Keratinocyte (primary cell): ENCODE measurements around the gene CSK. TPM values are rescaled to one million over a fixed set of nuclear protein-coding genes. Genes with fewer than 3 reads are reported as not detected.

ENCODE experiments used
- DNase-seq: peaks from one replicate; pipeline ENCODE4 v3.0.0-alpha.2; 2011; ENCODE audit warnings: low read depth, missing footprints, low spot score
- FAIRE-seq: peaks from 2 replicates; lab custom pipeline; 2011; peaks lifted over from hg19 to GRCh38; lab: Jason Lieb, UNC
- H2AFZ ChIP-seq: 2 replicates; pipeline ENCODE4 v1.6.0; 2012; ENCODE audit warnings: low read length, control low read depth, inconsistent platforms; ENCODE audit not compliant: control insufficient read depth
- H3K27ac ChIP-seq: 2 replicates; pipeline ENCODE4 v1.5.1; 2011; ENCODE audit warnings: low read length; ENCODE audit not compliant: control insufficient read depth, insufficient read depth
- H3K27me3 ChIP-seq: 3 replicates; pipeline ENCODE4 v1.6.0; 2011; ENCODE audit warnings: low read length; ENCODE audit not compliant: control insufficient read depth, insufficient read depth; ENCODE audit errors: extremely low read depth
- H3K36me3 ChIP-seq, 2 experiments: 2 replicates in 1 of 2; 3 replicates in 1 of 2; pipeline ENCODE4 v1.5.1; 2011; ENCODE audit warnings: low read length in 2 of 2, mild to moderate bottlenecking in 1 of 2; ENCODE audit not compliant: control insufficient read depth in 2 of 2, insufficient read depth in 2 of 2; ENCODE audit errors: extremely low read depth in 1 of 2
- H3K4me1 ChIP-seq: 3 replicates; pipeline ENCODE4 v1.5.1; 2011; ENCODE audit warnings: low read length; ENCODE audit not compliant: control insufficient read depth, insufficient read depth; ENCODE audit errors: extremely low read depth
- H3K4me2 ChIP-seq: 3 replicates; pipeline ENCODE4 v1.6.0; 2011; ENCODE audit warnings: low read depth, low read length; ENCODE audit not compliant: control insufficient read depth, insufficient read depth; ENCODE audit errors: extremely low read depth
- H3K4me3 ChIP-seq, 3 experiments: fragments of 200-600 bp in 1 of 3; sonication (generic) in 1 of 3; 2 replicates in 2 of 3; 3 replicates in 1 of 3; pipeline ENCODE4 v1.5.1; 2011 to 2016; ENCODE audit warnings: low read length in 3 of 3, mild to moderate bottlenecking in 3 of 3, control low read depth in 2 of 3, inconsistent platforms in 1 of 3, low read depth in 1 of 3, mixed read lengths in 1 of 3, mixed run types in 1 of 3, moderate library complexity in 1 of 3; ENCODE audit not compliant: control insufficient read depth in 2 of 3, insufficient read depth in 2 of 3; ENCODE audit errors: extremely low read depth in 1 of 3
- H3K79me2 ChIP-seq: 2 replicates; pipeline ENCODE4 v1.6.0; 2012; ENCODE audit warnings: low read length; ENCODE audit not compliant: control insufficient read depth, insufficient read depth
- H3K9ac ChIP-seq: 3 replicates; pipeline ENCODE4 v1.6.0; 2011; ENCODE audit warnings: low read length; ENCODE audit not compliant: control insufficient read depth, insufficient read depth; ENCODE audit errors: extremely low read depth
- H3K9me1 ChIP-seq: 3 replicates; pipeline ENCODE4 v1.6.0; 2011; ENCODE audit warnings: low read length; ENCODE audit not compliant: control insufficient read depth, insufficient read depth; ENCODE audit errors: extremely low read depth
- H3K9me3 ChIP-seq: 2 replicates; pipeline ENCODE4 v1.5.1; 2012; ENCODE audit warnings: low read depth, low read length; ENCODE audit not compliant: control insufficient read depth
- H4K20me1 ChIP-seq: 3 replicates; pipeline ENCODE4 v1.6.0; 2011; ENCODE audit warnings: low read length; ENCODE audit not compliant: control insufficient read depth, insufficient read depth; ENCODE audit errors: extremely low read depth
- CTCF ChIP-seq, 3 experiments: IDR thresholded peaks in 1 of 3; conservative IDR thresholded peaks in 1 of 3; optimal IDR thresholded peaks in 1 of 3; 2 replicates in 2 of 3; 3 replicates in 1 of 3; pipeline versions ENCODE3 to v1.5.1; 2011; ENCODE audit warnings: low read length in 3 of 3, mild to moderate bottlenecking in 3 of 3, moderate library complexity in 2 of 3, control low read depth in 1 of 3, inconsistent platforms in 1 of 3; ENCODE audit not compliant: insufficient read depth in 2 of 3; ENCODE audit errors: extremely low read depth in 1 of 3
- EZH2 ChIP-seq: IDR thresholded peaks from one replicate; pipeline ENCODE4 v1.6.1; 2012; ENCODE audit warnings: inconsistent platforms, mild to moderate bottlenecking, low read length, moderate library complexity
- dilution Hi-C: fragments of 300-500 bp; cut with MboI; formaldehyde crosslinking; loops from one replicate; pipeline ENCODE4 v1.7.0; 2020; ENCODE audit warnings: low sequenced_read_pairs; ENCODE audit not compliant: extremely low pct_ligation_motif_present
- polyA plus RNA-seq, 5 experiments: library from polyadenylated mRNA; depleted of rRNA in 3 of 5; stranded (reverse) in 3 of 5; stranded (forward) in 1 of 5; unstranded in 1 of 5; fragments of >200 nt; gene quantifications; 1 replicate in 1 of 5; 2 replicates in 3 of 5; 3 replicates in 1 of 5; pipeline versions ENCODE4 v1.2.1 to v1.2.3, GENCODE V29; 2011 to 2012; ENCODE audit warnings: missing spikeins in 2 of 5, low read depth in 1 of 5, low replicate concordance in 1 of 5

CSK gene
- polyA plus RNA-seq, 1 donor (not counting 4 experiments of a cell fraction or from before 2014, with no cell fraction given), result 17.2 TPM

GRCh38 chr15:74816624-74817369 lies 34.9 kb downstream of the CSK start:
- FAIRE-seq (no peak), DNase-seq (no peak)
- Histone ChIP-seq H3K4me1 (peaks cover 19% of the 10 kb centered on the region), H3K27me3 (no peaks in the 10 kb centered on the region), H3K36me3 (no peaks in the 10 kb centered on the region), H2AFZ (no peak overlapping the region), H3K9me1 (no peaks in the 10 kb centered on the region), H4K20me1 (peaks cover 4% of the 10 kb centered on the region), H3K9ac (peak overlapping the region; percentile 4), H3K27ac (no peak overlapping the region), H3K4me2 (no peak overlapping the region), H3K9me3 (no peaks in the 10 kb centered on the region), H3K79me2 (no peaks in the 10 kb centered on the region), H3K4me3 (no peak overlapping the region)
- dilution Hi-C loops, result no loop called here
- TF ChIP-seq CTCF (optimal IDR thresholded peaks at IDR 0.05 in 1 of 3, IDR thresholded peaks at IDR 0.05 in 1 of 3, conservative IDR thresholded peaks at IDR 0.05 in 1 of 3; ENCODE audit: extremely low read depth in 1 of 3, insufficient read depth in 2 of 3, low read length in 3 of 3) (no peak), EZH2 (no peak)

GRCh38 chr15:74817370-74817737 lies 35.5 kb downstream of the CSK start:
- Histone ChIP-seq H4K20me1 (peaks cover 4% of the 10 kb centered on the region), H3K27ac (no peak overlapping the region), H2AFZ (no peak overlapping the region), H3K4me3 (no peak overlapping the region), H3K9me3 (no peaks in the 10 kb centered on the region), H3K36me3 (no peaks in the 10 kb centered on the region), H3K9me1 (no peaks in the 10 kb centered on the region), H3K79me2 (no peaks in the 10 kb centered on the region), H3K4me2 (no peak overlapping the region), H3K27me3 (no peaks in the 10 kb centered on the region), H3K9ac (no peak overlapping the region), H3K4me1 (peaks cover 19% of the 10 kb centered on the region)
- TF ChIP-seq EZH2 (no peak), CTCF (optimal IDR thresholded peaks at IDR 0.05 in 1 of 3, IDR thresholded peaks at IDR 0.05 in 1 of 3, conservative IDR thresholded peaks at IDR 0.05 in 1 of 3; ENCODE audit: extremely low read depth in 1 of 3, insufficient read depth in 2 of 3, low read length in 3 of 3) (peak; percentile 54 to 89 (median 81))
- DNase-seq (peak; percentile 44), FAIRE-seq (peak; percentile 84)
- dilution Hi-C loops, result no loop called here
